ENCODE results near the gene CSRP1.
"Not testable (repeated sequence)": the region's sequence is repeated elsewhere in the genome, so short reads cannot be mapped to it uniquely, and the experiment has no call there.

CSRP1 gene

GRCh38 chr1:201495551-201496295, 11.2 kb downstream of the CSRP1 start:
- Histone ChIP-seq H3F3A (ENCODE audit: control insufficient read depth, insufficient read depth) (no peaks in the 10 kb centered on the region), H3K36me3 (ENCODE audit: control insufficient read depth, low read length) (peaks cover 18% of the 10 kb centered on the region; the same call in 1 of the 2 replicates), H3K79me2 (ENCODE audit: control insufficient read depth, low read length) (peaks cover under 1% of the 10 kb centered on the region; the same call in 1 of the 2 replicates), H4K20me1 (ENCODE audit: control insufficient read depth, insufficient read depth, low read depth, low read length) (no peaks in the 10 kb centered on the region), H3K4me3 (ENCODE audit: low read length) (no peak overlapping the region), H3K4me1 (ENCODE audit: control insufficient read depth, low read length) (no peaks in the 10 kb centered on the region), H3K27me3 (ENCODE audit: control insufficient read depth, low read length) (no peaks in the 10 kb centered on the region), H3K27ac (ENCODE audit: low read depth, low read length) (no peak overlapping the region), H3K9me3 (ENCODE audit: control insufficient read depth, insufficient read depth, low read length) (no peaks in the 10 kb centered on the region), H3K4me2 (ENCODE audit: low read length) (no peak overlapping the region), H3K9me2 (replicated peaks; ENCODE audit: control insufficient read depth, low read length) (no peaks in the 10 kb centered on the region)
- TF ChIP-seq CTCF (IDR thresholded peaks at IDR 0.05; ENCODE audit: low read depth, low read length, poor library complexity, severe bottlenecking) (no peak), EZH2phosphoT487 (IDR thresholded peaks at IDR 0.05; ENCODE audit: borderline replicate concordance, low read length) (no peak)

- H3K4me2 ChIP-seq (ENCODE audit: low read length), result no peak overlapping the region
- H3K27ac ChIP-seq (ENCODE audit: low read depth, low read length), result no peak overlapping the region
- no peaks in the 10 kb centered on the region for H3K27me3 ChIP-seq (ENCODE audit: control insufficient read depth, low read length)
- H3K4me3 ChIP-seq (ENCODE audit: low read length), result no peak overlapping the region
- H3K9me3 ChIP-seq (ENCODE audit: control insufficient read depth, insufficient read depth, low read length), result no peaks in the 10 kb centered on the region
- H3K36me3 ChIP-seq (ENCODE audit: control insufficient read depth, low read length), result peaks cover 21% of the 10 kb centered on the region; the same call in 1 of the 2 replicates
- no peaks in the 10 kb centered on the region for H3F3A ChIP-seq (ENCODE audit: control insufficient read depth, insufficient read depth)
- no peaks in the 10 kb centered on the region for H3K79me2 ChIP-seq (ENCODE audit: control insufficient read depth, low read length)
- no peaks in the 10 kb centered on the region for H3K9me2 ChIP-seq (replicated peaks; ENCODE audit: control insufficient read depth, low read length)
- TF ChIP-seq CTCF (IDR thresholded peaks at IDR 0.05; ENCODE audit: low read depth, low read length, poor library complexity, severe bottlenecking) (no peak), EZH2phosphoT487 (IDR thresholded peaks at IDR 0.05; ENCODE audit: borderline replicate concordance, low read length) (no peak)
- H4K20me1 ChIP-seq (ENCODE audit: control insufficient read depth, insufficient read depth, low read depth, low read length), result no peaks in the 10 kb centered on the region
- peaks cover 8% of the 10 kb centered on the region for H3K4me1 ChIP-seq (ENCODE audit: control insufficient read depth, low read length)
Measured at GRCh38 chr1:201493757-201494617, 12.9 kb downstream of the CSRP1 start.

- H3K9me2 ChIP-seq (replicated peaks; ENCODE audit: control insufficient read depth, low read length); H3K4me2 ChIP-seq (ENCODE audit: low read length); H3K27ac ChIP-seq (ENCODE audit: low read depth, low read length); H3K9me3 ChIP-seq (ENCODE audit: control insufficient read depth, insufficient read depth, low read length); H3K4me1 ChIP-seq (ENCODE audit: control insufficient read depth, low read length); H4K20me1 ChIP-seq (ENCODE audit: control insufficient read depth, insufficient read depth, low read depth, low read length); H3K79me2 ChIP-seq (ENCODE audit: control insufficient read depth, low read length); H3K4me3 ChIP-seq (ENCODE audit: low read length); H3K27me3 ChIP-seq (ENCODE audit: control insufficient read depth, low read length); H3F3A ChIP-seq (ENCODE audit: control insufficient read depth, insufficient read depth): not testable (repeated sequence)
- peaks cover 25% of the 10 kb centered on the region; the same call in 1 of the 2 replicates for H3K36me3 ChIP-seq (ENCODE audit: control insufficient read depth, low read length)
Measured at GRCh38 chr1:201493026-201493656, 13.8 kb downstream of the CSRP1 start.
